NAMALWA (cell line): ENCODE measurements around the gene EVA1B.

Experiments
- DNase-seq: peaks from one replicate; pipeline ENCODE4 v3.0.0-alpha.2; 2015; ENCODE audit warnings: low spot score

Gene EVA1B, protein sequence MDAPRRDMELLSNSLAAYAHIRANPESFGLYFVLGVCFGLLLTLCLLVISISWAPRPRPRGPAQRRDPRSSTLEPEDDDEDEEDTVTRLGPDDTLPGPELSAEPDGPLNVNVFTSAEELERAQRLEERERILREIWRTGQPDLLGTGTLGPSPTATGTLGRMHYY

DNA sequence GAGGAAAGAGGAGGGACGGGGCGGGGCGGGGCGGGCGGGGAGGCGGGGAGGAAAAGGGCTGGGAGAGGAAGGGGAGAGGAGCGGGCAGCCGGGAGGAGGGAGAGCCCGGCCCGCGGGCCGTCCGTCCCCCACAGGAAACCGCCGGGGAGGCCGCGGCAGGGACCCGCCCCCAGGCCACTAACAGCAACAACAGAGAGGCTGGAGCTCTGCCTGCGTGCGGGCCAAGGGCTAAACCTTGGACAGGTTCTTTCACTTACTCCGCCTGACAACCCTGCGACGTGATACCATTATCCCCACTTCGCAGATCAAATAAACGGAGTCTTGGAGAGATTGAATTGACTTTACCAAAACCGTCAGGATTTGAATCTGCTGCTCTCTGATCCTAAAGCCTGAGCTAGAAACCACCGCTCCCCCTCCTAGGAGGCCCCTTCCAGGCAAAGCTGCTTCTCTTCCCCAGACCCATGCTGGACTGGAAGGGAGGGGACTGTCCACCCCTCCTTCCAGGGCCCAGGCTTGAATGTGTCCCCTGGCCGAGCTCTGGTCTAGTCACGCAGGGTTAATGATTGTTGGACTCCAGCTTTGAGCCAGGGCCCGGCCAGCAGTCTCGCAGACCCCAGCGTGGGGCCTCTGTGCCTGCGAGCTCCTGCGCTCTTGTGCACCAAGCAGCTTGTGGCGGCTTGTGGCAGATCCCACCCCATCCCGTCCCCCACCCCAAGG lies at the start of gene EVA1B:
Gene EVA1B, minus strand, starts transcription at position 10 of the 717 bp plus-strand sequence. CDS start 608 bp downstream, outside the sequence.
- no peak for DNase-seq

DNA sequence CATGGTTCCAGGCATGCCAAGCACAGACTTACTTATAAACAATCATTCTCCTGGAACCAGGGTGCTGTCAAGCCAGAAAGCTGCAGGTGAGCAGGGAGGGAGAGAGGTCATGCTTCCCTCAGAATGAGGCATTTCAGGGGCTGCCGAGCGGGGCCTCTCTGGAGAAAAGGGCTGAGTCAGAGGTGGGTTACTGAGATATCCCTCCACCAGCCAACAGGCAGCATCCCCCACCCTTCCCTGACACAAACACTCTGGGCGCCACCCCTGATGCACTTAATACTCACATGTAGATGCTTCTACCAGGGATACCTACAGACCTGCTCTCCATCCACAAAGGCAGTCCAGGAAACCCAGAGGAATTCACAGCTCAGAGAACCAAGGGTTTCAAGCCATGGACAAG lies 49.2 kb upstream of the EVA1B start:
- no peak for DNase-seq

DNA sequence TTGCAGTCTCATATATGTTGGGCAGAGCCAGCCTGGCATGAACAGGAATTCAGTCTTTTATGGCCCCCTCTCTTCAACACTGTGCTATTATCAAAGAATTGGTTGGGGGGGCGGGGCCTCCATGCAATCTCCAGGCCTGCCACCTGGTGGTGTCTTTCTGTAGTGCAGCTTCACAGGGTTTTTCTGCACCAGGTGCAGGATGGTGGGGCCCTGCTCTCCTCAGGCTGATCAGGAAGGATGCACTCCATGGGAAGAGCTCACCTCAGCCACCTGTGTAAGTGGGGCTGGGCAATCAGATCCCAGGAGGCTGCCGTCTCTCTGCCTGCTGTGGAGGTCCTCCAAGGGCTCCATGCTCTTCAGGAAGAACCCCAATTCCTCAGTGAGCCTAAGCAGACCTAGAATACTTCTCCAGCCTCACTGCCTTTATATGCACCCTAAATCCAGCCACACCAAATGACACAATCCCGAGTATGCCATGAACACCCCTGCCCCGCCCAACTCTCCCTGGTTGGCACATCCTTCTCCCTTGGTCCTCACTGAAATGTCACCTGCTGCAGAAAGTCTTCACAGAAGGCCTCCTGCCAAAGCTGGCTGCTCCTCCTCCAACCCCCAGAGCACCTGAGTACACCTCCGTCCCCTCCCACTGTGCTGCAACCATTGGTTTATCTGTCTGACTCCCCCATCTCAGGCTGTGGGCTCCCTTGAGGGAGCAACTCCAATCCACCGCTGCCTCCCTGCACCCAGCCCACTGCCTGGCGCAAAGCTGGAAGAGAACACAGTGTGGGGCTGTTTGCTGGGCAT lies 45.8 kb upstream of the EVA1B start:
- DNase-seq = peak; percentile 87

DNA sequence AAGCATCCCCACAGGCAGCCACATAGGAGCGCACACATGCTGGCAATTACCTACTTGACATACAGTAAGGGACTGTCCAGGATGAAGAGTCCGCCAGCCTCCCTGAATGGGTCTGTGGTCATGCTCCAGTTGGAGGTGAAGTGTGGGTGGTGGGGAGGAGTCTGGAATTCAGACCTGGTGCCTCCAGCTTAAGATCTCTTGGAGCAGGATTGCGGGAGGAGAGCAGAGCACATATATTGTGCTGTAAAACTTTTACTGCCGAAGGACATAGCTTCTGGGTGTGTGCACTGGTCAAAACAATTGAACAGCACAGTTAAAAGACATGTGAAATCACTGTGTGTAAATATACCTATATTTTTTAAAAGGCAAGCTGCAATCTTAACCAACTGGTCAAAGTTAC lies 44.4 kb upstream of the EVA1B start:
- no peak for DNase-seq

DNA sequence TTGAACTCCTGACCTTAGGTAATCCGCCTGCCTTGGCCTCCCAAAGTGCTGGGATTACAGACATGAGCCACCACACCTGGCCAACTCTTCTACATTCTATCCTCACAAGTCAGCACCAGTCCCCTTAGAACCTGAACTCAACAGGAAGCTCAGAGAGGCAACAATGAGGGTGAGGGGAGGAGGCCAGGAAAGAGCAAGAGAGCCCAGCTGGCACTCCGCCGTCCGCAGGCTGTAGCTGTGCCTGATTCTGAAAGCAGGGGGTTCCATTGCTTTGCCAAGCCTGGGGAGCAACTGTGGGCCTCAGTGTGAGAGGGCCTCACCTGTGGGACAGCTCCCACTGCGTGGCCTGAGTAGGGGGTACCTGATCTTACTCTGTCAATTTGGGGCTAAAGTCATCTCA lies 43.6 kb upstream of the EVA1B start:
- DNase-seq = no peak

DNA sequence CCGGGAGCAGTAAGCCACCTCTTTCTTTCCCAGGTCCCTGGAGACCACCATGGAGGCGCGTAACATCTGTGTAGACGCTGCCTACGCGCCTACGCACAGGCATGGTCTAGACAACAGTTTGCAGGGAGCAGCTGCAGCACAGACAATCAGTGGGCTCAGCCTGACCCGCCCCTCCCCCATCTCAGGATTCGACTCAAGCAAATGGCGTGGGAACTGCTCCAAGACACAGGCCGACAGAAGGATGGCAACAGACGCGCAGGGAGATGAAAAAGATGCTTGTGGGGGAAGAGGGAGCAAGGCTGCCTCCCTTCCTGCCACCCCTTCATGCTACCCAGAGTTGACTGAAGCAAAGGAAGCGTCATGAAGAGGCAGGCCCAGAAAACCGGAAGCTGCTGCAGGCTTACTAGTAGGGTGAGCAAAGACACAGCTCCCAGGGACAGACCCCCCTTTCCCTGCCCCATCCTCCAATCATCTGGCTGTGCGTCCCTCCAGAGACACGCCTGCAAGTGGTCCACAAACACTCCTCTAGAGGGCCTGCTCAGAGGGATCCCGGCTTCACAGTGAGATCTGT lies 42.7 kb upstream of the EVA1B start:
- no peak for DNase-seq

DNA sequence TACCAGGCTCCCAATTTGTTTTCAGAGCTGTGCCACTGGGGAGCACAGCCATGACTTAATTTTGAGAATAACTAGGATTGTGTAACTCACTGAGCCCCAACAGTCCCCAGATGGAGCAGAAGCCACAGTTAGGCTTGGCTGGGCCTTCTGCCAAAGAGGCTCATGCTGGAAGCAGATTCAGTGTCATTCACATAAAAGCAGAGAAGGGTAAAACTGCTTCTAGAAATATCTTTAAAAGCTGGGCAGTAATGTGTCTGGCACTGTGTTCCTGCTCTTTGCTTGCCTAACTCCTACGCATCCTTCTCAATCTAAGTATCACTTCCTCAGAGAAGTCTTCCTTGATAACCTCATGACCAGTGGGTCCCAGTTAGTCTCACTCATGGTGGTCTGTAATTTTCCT lies 41.9 kb upstream of the EVA1B start:
- no peak for DNase-seq

DNA sequence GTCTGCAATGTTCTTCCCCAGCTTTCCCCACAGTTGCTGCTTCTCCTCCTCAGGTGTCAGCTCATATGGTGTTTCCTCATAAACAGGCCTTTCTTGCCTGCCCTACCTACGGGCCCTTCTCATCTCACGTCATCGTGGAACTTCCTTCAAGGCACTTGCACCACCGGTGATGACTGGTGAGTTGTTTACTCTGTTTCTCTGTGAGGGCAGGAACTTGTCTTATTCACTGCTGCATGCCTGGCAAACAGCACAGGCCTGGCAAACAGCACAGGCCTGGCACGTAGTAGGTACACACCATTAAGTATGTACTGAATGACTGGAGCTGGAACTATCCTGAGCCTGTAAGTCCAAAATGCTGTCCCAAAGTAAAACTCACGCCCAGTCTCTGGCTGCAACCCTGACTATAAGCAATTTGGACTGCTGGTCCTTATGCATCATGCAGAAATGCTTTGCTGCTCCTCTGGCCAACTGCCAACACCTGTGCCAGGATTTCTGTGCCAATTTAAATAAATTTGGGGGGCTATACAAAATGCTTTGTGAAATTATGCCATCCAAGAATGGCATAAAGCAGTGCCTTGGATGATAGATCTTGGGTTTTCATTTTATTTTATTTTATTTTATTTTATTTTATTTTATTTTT lies 36.6 kb upstream of the EVA1B start:
- DNase-seq = no peak

DNA sequence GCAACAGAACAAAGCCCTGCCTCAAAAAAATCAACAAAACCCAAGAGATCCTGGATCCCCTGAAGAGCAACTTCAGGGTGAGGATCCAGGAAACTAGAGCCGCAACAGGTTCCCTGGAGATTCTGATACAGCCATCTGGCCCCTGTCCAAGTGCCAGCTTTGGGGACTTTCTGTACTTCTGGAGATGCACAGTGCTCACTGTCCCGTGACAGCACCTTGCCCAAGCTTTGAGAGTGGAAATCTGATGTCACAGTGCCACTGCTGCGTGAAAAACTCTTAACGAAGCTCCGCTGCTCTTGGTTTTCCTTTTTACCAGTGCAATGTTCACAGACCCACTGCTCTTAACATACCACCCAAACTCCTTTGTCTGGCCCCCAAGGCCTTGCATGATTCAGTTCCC lies 35.9 kb upstream of the EVA1B start:
- peak; percentile 43 for DNase-seq

DNA sequence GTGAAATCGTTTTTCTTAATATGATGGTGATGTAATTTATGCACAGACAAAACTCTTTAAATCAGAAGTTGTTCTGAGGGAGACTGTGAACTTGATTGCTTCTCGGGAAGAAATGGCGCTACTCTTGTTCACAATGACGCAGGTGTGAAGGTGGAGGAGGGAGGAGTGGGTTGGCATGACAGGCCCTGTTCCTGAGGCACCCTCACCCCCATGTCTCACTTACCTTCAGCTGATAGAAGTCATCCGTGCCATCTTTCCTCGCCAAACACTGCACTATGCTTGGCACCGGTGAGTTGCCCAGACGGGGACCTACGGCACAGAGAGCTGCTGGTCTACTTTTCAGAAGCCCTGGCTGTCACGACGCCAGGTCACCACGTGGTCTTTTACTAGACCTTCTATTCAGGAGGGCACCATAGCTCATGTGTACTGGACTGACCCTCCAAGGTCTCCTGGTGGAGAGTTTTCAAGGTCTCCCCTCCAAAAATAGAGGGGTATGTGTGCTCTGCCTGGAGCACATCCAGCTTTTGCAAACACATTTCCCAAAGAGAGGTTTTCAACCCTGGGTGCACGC lies 35.2 kb upstream of the EVA1B start:
- no peak for DNase-seq

DNA sequence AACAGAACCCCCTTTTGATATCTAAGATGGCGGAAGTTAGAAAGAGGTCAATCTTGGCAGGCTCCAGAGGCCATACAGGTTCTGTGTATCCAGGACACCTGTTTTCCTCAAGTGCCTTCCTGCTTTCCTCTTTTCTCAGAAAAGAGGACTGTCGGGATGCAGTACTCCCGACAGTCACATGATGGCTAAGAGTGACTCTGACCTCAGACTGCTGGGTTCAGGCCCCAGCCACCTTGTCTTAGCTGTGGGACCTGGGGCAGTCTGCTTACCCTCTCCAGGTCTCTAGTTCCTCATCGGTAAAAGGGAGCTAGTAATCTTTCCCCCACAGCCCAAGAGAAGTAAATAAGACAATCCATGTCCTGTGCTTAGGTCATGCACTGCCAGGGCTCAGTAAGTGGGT lies 32.4 kb upstream of the EVA1B start:
- DNase-seq = no peak

DNA sequence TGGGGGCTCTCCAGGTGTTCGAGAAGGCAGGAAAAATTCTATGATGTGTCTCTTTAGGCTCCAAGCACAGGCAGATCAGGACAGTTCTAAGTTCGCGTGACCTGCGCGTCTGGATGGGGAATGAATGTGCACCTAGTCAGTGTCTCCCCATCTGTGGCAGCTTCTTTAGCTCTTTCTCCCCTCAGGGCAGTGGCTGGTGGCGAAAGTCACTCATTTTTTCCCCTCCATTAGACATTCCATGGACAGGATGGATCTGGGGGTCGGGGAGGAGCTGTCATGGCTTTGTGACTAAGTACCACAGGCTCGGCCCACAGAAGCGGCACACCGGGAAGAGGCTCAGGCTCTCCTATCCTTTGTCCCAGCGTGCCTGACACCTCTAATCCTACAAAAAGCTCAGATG lies 31.0 kb upstream of the EVA1B start:
- no peak for DNase-seq

DNA sequence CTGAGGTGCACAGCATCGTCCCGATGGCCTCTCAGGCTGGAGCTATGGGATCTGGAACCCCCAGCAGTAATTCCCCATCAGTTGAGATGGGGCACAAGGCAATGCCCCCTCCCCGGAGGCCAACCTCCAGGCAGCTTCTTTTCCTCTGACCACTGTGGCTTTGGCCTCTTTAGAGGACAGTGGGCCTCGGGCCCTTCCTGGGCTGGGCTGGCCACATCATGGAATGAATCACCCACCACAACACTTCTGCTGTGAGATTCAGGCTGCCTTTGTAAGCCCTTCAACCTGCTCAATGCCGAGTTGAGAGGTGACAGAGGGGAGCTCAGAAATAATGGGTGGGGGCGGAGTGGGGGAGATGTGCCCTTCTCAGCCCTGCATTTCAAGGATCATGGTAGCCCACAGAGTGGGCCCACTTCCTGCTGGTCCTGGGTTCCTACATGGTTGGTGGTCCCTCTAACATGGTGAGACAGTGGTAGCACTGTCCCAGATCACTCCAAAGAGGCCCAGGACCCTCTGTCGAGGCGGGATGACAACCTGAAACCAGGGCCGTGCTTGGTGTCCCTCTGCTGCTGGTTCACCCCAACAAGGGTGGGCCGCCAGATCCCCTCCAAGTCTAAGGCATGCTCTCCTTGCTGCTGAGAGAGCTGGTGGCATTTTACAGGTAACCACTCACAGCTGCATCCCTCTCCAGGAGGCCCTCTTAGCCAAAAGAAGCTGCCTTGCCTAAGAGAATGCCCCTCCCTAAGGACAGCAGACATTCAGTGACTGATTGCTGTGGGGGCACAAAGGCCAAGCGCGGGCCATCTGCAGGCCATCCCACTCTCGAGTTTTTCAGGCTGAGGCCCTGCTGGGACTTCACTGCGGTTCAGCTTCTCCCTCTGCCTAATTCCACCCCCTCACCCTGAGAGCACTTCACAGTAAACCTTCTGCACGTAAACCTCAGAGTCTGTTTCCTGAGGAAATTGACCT lies 29.7 kb upstream of the EVA1B start:
- DNase-seq = no peak

DNA sequence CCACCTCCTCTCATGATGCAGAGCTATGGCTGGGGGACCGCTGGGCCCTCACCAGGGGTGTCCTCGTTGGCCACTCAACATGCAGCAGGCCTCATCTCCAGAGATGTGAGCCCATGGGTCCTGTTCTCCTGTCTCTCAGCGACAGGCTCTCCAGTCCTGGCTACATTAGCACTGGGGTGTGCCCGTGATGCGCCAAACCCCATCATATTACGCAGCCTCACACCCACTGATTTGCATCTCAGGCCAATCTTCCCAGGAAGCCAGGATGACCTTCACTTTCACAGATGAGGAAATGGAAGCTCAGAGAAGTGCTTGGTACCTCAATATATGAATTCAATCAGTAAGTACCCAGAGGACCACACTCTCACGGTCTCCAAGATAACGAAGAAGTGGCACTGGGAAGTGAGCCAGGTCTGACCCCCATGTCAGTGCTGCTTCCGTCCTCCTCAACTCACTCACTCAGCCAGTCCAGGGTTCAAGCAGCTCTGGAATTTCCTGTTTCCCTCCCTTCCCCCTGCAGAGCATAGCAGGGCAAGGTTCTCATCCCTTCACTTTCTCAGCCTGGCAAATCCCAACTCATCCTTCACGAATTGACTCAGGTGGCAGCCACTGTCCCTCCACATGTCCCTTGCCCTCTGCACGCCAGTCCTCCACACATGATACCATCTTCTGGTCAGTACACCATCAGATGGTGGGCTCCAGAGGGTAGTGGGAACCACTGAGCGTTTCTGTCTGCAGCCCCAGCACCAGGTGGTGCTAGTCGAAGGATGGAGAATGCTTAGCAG lies 28.9 kb upstream of the EVA1B start:
- no peak for DNase-seq

DNA sequence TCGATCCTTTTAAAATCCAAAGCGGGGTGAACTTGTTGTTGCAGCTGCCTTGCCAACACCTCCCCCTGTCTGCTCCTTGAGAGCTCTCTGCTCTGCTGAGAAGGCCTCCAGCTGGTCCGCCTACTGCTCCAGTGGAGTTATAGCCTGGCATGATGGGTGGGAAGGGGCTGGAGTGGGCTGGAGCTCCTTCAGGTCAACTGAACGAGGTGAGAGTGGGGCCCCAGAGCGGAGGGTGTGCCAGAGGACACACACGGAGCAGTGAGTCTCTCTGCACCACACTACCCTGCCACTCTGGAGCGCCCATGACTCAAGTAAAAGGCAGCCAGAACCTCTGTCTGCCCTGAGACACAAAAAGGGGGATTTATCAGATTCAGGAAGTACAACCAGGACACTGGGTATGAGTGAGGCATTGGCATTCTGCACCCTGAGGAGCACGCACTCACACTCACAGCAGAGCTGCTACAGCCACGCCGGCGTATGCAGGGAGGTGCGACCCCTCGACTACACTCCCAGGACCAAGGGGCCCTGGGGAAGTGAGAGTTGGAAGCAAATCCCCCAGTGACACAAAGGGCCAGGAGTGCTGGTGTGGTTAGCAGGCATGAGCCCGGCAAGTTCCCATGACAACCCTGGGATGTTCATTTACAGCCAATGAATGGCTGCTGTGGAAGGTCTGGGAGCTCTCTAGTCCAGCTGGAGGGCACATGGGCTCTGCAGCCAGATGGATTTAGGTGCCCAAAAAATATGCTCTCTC lies 28.0 kb upstream of the EVA1B start:
- no peak for DNase-seq

DNA sequence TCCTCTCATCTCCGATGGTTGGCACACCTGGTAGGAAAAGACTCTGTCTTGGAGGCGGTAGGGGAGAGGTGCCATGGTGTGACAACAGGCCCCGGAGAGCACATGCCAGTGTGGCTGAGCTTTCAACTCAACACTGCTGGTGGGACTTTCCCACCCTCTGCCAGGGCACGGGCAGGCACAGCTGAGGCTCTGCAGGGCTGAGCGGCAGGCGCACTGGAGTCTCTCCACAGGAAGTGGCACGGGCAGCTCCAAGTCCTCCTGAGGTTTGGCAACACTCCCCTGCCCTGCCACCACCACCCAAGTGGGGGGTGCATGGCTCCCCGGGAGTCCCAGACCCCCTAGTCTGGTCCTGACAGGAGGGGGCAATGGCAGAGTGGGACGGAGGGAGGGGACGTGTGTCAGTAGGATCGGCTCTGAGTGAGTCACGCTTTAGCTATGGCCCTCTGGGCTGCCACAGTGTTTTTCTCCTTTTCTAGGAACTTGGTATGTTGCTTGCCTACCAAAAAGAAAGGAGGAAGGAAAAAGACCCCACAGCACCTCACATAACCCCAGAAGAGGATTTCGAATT lies 27.3 kb upstream of the EVA1B start:
- DNase-seq = no peak

DNA sequence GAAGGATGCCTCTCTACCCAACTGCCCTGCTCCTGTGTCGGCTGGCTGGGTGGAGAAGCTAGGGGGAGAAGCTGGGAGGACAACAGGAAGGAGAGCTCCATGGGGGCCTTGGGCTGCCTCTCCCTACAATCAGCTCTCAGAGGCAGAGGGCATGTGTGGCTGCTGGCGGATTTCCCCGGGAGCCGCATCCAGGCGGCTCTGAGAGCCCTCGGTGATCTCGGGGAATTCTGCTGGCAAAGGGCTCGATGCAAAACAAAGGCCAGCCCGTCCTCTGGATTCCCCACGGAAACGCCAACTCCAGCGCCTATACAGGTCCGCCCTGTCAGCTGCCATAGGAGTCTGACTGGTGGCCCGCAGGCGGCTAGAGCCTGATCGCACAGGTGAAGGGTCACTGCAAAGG lies 26.4 kb upstream of the EVA1B start:
- no peak for DNase-seq

DNA sequence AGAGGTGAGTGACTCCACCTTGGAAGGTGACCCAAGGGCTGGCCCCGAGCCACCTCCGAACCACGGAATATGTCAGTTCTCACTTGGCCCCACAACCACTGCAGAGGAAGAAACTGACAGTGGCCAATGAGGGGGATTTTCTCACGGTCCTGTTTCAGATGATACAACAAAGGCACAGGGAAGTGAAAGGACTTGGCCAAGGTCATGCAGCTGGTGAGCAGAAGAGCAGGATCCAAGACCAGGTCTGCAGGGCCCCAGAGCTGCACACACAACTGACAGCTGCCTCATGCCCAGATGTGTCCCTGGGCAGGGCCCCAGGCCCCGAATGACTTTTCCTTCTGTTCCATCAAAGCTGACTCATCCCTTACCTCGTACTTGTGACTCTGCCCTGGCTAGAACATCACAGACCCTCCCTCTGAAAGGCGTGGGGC lies 25.8 kb upstream of the EVA1B start:
- peak; percentile 67 for DNase-seq
